SU-DHL-6 (cell line): ENCODE results near the gene DOK6.

Source experiments
- CTCF ChIP-seq: fragments of 200-600 bp; sonication (generic); IDR thresholded peaks from one replicate; pipeline ENCODE4 v1.5.1; 2017; ENCODE audit warnings: antibody characterized with exemption, mild to moderate bottlenecking, low read length, moderate library complexity; ENCODE audit not compliant: insufficient read depth, poor library complexity, severe bottlenecking
- EZH2phosphoT487 ChIP-seq: fragments of 200-600 bp; sonication (generic), shearing (Covaris generic); conservative IDR thresholded peaks from 2 replicates; pipeline ENCODE4 v1.6.1; 2018; ENCODE audit warnings: mild to moderate bottlenecking, antibody characterized with exemption, low read length, moderate library complexity, mixed read lengths

GRCh38 chr18:69814861-69815385 is 414.2 kb downstream of the DOK6 start:
- TF ChIP-seq CTCF (no peak), EZH2phosphoT487 (no peak)
